ENCODE results near the gene ZNF407. TPM values are rescaled to one million over a fixed set of nuclear protein-coding genes. Genes with fewer than 3 reads are reported as not detected.

ZNF407 gene
- total RNA-seq, 1 experiment from 2014 or later, result 7.6 TPM

GRCh38 chr18:74611765-74612164, 14.1 kb downstream of the ZNF407 start:
- no peak overlapping the region for H3K9ac ChIP-seq (ENCODE audit: low read length)
- no peak for TF ChIP-seq ZFX (IDR thresholded peaks at IDR 0.05)
- no peak for TF ChIP-seq MAX (IDR thresholded peaks at IDR 0.05)
- TF ChIP-seq, protein P1, sequence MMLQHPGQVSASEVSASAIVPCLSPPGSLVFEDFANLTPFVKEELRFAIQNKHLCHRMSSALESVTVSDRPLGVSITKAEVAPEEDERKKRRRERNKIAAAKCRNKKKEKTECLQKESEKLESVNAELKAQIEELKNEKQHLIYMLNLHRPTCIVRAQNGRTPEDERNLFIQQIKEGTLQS (IDR thresholded peaks at IDR 0.05), result no peak
- no peak for TF ChIP-seq SRF (IDR thresholded peaks at IDR 0.05; ENCODE audit: low read depth)
- TF ChIP-seq POLR2A (IDR thresholded peaks at IDR 0.05; ENCODE audit: borderline replicate concordance, extremely low read depth, insufficient read depth, insufficient read length), result no peak
- TF ChIP-seq JUND (IDR thresholded peaks at IDR 0.05), result no peak
- no peak for TF ChIP-seq FOSL1 (IDR thresholded peaks at IDR 0.05; ENCODE audit: low read depth)
- no peak for TF ChIP-seq EGR1 (IDR thresholded peaks at IDR 0.05; ENCODE audit: low read depth)
- no peak for TF ChIP-seq CEBPB (IDR thresholded peaks at IDR 0.05; ENCODE audit: low read depth)
- no peak for TF ChIP-seq POLR2AphosphoS5 (IDR thresholded peaks at IDR 0.05; ENCODE audit: low read depth, low read length)
- no peak for TF ChIP-seq CTCF (IDR thresholded peaks at IDR 0.05 in 2 of 3, conservative IDR thresholded peaks at IDR 0.05 in 1 of 3; ENCODE audit: borderline replicate concordance in 1 of 3, insufficient read depth in 1 of 3, low read depth in 2 of 3, low read length in 2 of 3)
- TF ChIP-seq, protein P2, sequence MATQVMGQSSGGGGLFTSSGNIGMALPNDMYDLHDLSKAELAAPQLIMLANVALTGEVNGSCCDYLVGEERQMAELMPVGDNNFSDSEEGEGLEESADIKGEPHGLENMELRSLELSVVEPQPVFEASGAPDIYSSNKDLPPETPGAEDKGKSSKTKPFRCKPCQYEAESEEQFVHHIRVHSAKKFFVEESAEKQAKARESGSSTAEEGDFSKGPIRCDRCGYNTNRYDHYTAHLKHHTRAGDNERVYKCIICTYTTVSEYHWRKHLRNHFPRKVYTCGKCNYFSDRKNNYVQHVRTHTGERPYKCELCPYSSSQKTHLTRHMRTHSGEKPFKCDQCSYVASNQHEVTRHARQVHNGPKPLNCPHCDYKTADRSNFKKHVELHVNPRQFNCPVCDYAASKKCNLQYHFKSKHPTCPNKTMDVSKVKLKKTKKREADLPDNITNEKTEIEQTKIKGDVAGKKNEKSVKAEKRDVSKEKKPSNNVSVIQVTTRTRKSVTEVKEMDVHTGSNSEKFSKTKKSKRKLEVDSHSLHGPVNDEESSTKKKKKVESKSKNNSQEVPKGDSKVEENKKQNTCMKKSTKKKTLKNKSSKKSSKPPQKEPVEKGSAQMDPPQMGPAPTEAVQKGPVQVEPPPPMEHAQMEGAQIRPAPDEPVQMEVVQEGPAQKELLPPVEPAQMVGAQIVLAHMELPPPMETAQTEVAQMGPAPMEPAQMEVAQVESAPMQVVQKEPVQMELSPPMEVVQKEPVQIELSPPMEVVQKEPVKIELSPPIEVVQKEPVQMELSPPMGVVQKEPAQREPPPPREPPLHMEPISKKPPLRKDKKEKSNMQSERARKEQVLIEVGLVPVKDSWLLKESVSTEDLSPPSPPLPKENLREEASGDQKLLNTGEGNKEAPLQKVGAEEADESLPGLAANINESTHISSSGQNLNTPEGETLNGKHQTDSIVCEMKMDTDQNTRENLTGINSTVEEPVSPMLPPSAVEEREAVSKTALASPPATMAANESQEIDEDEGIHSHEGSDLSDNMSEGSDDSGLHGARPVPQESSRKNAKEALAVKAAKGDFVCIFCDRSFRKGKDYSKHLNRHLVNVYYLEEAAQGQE (IDR thresholded peaks at IDR 0.05; ENCODE audit: low read depth), result no peak
- TF ChIP-seq ELF1 (IDR thresholded peaks at IDR 0.05; ENCODE audit: borderline replicate concordance, low read depth), result no peak
- no peaks in the 10 kb centered on the region for H3K9me2 ChIP-seq (ENCODE audit: insufficient read depth)
- ChIA-PET CTCF (no interaction called here), RAD21 (ENCODE audit: low non-redundant PET in 1 of 2, low total read pairs in 2 of 2, uncharacterized antibody in 2 of 2, unreplicated experiment in 2 of 2) (no interaction called here), POLR2A (no interaction called here)
- intact Hi-C loops (cut with micrococcal nuclease), result no loop called here
- no TSS peak for BruUV-seq (replicated peaks)
- no peaks in the 10 kb centered on the region for H4K20me1 ChIP-seq (ENCODE audit: insufficient read depth)
- no peaks in the 10 kb centered on the region for H3K27me3 ChIP-seq (ENCODE audit: insufficient read depth, low read length)
- DNase-seq (ENCODE audit: low read depth, low spot score), result no peak
- H3K4me3 ChIP-seq (replicated peaks in 1 of 2; ENCODE audit: low read depth in 1 of 2, low read length in 2 of 2), result no peak overlapping the region
- no peak overlapping the region for H2AFZ ChIP-seq (ENCODE audit: low read depth, low read length, poor library complexity, severe bottlenecking)
- no peak overlapping the region for H3K27ac ChIP-seq (ENCODE audit: low read depth, low read length)
- H3K4me1 ChIP-seq (ENCODE audit: control insufficient read depth in 1 of 2, insufficient read depth in 2 of 2, low read length in 2 of 2), result no peaks in the 10 kb centered on the region
- peaks cover 9% of the 10 kb centered on the region; the same call in 1 of the 2 replicates for H3K79me2 ChIP-seq (ENCODE audit: insufficient read depth, low read length)
- no peaks in the 10 kb centered on the region for H3K36me3 ChIP-seq (ENCODE audit: control insufficient read depth in 1 of 2, insufficient read depth in 2 of 2, low read length in 2 of 2)
- ATAC-seq, result no peak
- H3K9me3 ChIP-seq (ENCODE audit: control insufficient read depth in 1 of 2, insufficient read depth in 1 of 2, low read depth in 1 of 2, low read length in 2 of 2), result 0 out of 4 replicates have a peak, but pooled peaks cover 0 to 6% of the 10 kb centered on the region in 2 experiments
- H3K4me2 ChIP-seq (ENCODE audit: low read length), result no peak overlapping the region
